ENCODE measurements around the gene RGS3.

RGS3 gene

GRCh38 chr9:113614843-113615648 lies 151.5 kb downstream of the RGS3 start:
- peak in 8 of 56 donors; percentile 11 to 50 (median 20) for DNase-seq

GRCh38 chr9:113616116-113616515 lies 152.6 kb downstream of the RGS3 start:
- no peak for DNase-seq

GRCh38 chr9:113616621-113617496 lies 153.3 kb downstream of the RGS3 start:
- no peak for DNase-seq

GRCh38 chr9:113617550-113617949 lies 154.0 kb downstream of the RGS3 start:
- no peak for DNase-seq

GRCh38 chr9:113618836-113619490 lies 155.4 kb downstream of the RGS3 start:
- no peak for DNase-seq

- no peak for DNase-seq
These were observed 156.2 kb downstream of the RGS3 start for GRCh38 chr9:113619491-113620376.

- DNase-seq: peak in 8 of 56 donors; percentile 6 to 64 (median 20)
These were observed 157.0 kb downstream of the RGS3 start for GRCh38 chr9:113620377-113621161.

- peak in 1 of 56 donors; percentile 10 for DNase-seq
These were observed 157.8 kb downstream of the RGS3 start for GRCh38 chr9:113621309-113621791.

GRCh38 chr9:113621980-113622379 lies 158.5 kb downstream of the RGS3 start:
- no peak for DNase-seq

GRCh38 chr9:113622600-113623400 lies 159.3 kb downstream of the RGS3 start:
- no peak for DNase-seq

GRCh38 chr9:113623851-113624485 lies 160.4 kb downstream of the RGS3 start:
- no peak for DNase-seq

GRCh38 chr9:113624721-113625120 lies 161.2 kb downstream of the RGS3 start:
- no peak for DNase-seq

GRCh38 chr9:113625486-113625885 lies 162.0 kb downstream of the RGS3 start:
- DNase-seq: no peak

- peak in 20 of 56 donors; percentile 6 to 70 (median 22) for DNase-seq
These were observed 163.4 kb downstream of the RGS3 start for GRCh38 chr9:113626735-113627495.

GRCh38 chr9:113628621-113629020 lies 165.1 kb downstream of the RGS3 start:
- no peak for DNase-seq

GRCh38 chr9:113630386-113631136 lies 167.0 kb downstream of the RGS3 start:
- DNase-seq: no peak

Measured in amygdala (tissue), 56 donors.